HFFc6 (cell line): ENCODE measurements around the gene EFEMP2. TPM values are rescaled to one million over a fixed set of nuclear protein-coding genes. Genes with fewer than 3 reads are reported as not detected.
A peak's percentile ranks its signal among the peaks of the same experiment; 100 is the strongest.

ENCODE experiments used
- DNase-seq: peaks from one replicate; pipeline ENCODE4 v3.0.0-alpha.2; 2018
- H3K27ac Mint-ChIP-seq: 2 replicates; pipeline ENCODE4 v1.8.0; 2020; ENCODE audit warnings: mild to moderate bottlenecking, mixed read lengths
- H3K27me3 Mint-ChIP-seq: 2 replicates; pipeline ENCODE4 v1.8.0; 2021; ENCODE audit warnings: mild to moderate bottlenecking, moderate library complexity, mixed read lengths; ENCODE audit not compliant: insufficient read depth
- H3K36me3 Mint-ChIP-seq: 2 replicates; pipeline ENCODE4 v1.8.0; 2021; ENCODE audit warnings: low read depth, mixed read lengths
- H3K4me1 Mint-ChIP-seq: 2 replicates; pipeline ENCODE4 v1.8.0; 2020; ENCODE audit warnings: low read depth, mixed read lengths
- H3K4me3 Mint-ChIP-seq: 2 replicates; pipeline ENCODE4 v1.8.0; 2020; ENCODE audit warnings: mild to moderate bottlenecking, moderate library complexity, mixed read lengths
- H3K9me3 Mint-ChIP-seq: 2 replicates; pipeline ENCODE4 v1.8.0; 2020; ENCODE audit warnings: mild to moderate bottlenecking, mixed read lengths
- total RNA-seq, 6 experiments: library from RNA; stranded (reverse); fragmentation: NEBNext Ultra II Directional; extraction: Animal tissue kit (Norgen Biotek cat#: 25700); gene quantifications; 2 replicates in 1 of 6; 3 replicates in 5 of 6; pipeline ENCODE4 v1.2.3, GENCODE V29; 2021
- TF ChIP-seq, protein P1 (sequence below): fragments of 200-600 bp; sonication (generic); IDR thresholded peaks from 2 replicates; pipeline ENCODE4 v1.5.0; 2021; ENCODE audit warnings: antibody characterized with exemption, mild to moderate bottlenecking

EFEMP2 gene
- total RNA-seq, 6 experiments from 2014 or later = 318 to 359 (median 329) TPM

DNA sequence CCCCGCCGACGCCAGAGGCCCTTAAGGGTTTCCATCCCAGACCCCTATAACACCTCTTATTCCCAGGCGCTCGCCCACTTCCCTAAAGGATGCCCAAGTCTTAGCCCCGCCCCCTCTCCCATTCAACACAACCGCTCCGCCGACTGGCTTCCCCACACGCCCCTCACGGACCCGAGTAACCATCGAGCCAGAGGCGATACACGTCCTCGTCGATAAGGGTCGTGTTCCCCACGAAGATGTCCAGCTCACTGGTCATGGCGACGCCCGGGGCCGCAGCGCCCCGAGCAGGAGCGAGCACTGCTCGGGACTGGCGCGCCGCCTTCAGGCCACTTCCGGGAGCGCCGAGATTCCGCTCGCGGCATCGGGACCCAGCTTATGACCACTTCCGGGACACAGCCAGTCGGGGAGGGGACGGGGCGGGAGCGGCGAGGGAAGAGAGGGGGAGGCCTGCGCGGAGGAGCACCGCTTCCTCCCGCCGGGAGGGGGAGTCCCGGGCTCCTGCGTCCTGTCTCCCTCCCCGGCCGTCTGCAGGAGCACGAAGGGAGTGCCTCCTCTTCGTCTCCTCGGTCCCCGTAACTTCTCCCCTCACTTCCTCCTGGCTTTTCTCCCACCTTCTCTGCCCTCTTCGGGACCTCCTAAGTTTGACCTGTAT is 15.7 kb upstream of the EFEMP2 start, which contains the start of gene FIBP:
TSS of gene FIBP (minus strand) at position 309 of the 652 bp plus-strand sequence. CDS start at position 256, 53 bp downstream.
- Mint-ChIP-seq H3K27ac (peak within 1 kb of the TSS; percentile 95), H3K4me3 (peak within 1 kb of the TSS; percentile 97), H3K36me3 (peaks cover 32% of the 10 kb centered on the region), H3K4me1 (peaks cover 61% of the 10 kb centered on the region), H3K27me3 (peaks cover 65% of the 10 kb centered on the region), H3K9me3 (peaks cover 17% of the 10 kb centered on the region)
- peak; percentile 95 for DNase-seq
- TF ChIP-seq, protein P1, sequence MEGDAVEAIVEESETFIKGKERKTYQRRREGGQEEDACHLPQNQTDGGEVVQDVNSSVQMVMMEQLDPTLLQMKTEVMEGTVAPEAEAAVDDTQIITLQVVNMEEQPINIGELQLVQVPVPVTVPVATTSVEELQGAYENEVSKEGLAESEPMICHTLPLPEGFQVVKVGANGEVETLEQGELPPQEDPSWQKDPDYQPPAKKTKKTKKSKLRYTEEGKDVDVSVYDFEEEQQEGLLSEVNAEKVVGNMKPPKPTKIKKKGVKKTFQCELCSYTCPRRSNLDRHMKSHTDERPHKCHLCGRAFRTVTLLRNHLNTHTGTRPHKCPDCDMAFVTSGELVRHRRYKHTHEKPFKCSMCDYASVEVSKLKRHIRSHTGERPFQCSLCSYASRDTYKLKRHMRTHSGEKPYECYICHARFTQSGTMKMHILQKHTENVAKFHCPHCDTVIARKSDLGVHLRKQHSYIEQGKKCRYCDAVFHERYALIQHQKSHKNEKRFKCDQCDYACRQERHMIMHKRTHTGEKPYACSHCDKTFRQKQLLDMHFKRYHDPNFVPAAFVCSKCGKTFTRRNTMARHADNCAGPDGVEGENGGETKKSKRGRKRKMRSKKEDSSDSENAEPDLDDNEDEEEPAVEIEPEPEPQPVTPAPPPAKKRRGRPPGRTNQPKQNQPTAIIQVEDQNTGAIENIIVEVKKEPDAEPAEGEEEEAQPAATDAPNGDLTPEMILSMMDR = peak; percentile 89

GRCh38 chr11:65887723-65888162 is 15.1 kb upstream of the EFEMP2 start:
- DNase-seq = peak; percentile 74
- Mint-ChIP-seq H3K4me3 (peak overlapping the region; percentile 97), H3K27ac (peak overlapping the region; percentile 95), H3K4me1 (peaks cover 55% of the 10 kb centered on the region), H3K36me3 (peaks cover 29% of the 10 kb centered on the region), H3K27me3 (peaks cover 60% of the 10 kb centered on the region), H3K9me3 (peaks cover 17% of the 10 kb centered on the region)
- TF ChIP-seq, protein P1 = no peak

GRCh38 chr11:65886826-65887722 is 14.5 kb upstream of the EFEMP2 start:
- H3K27me3 Mint-ChIP-seq = peaks cover 54% of the 10 kb centered on the region
- TF ChIP-seq, protein P1 = no peak
- H3K36me3 Mint-ChIP-seq = peaks cover 22% of the 10 kb centered on the region
- H3K4me3 Mint-ChIP-seq = peak overlapping the region; percentile 97
- DNase-seq = no peak
- H3K4me1 Mint-ChIP-seq = peaks cover 49% of the 10 kb centered on the region
- peak overlapping the region; percentile 95 for H3K27ac Mint-ChIP-seq
- peaks cover 17% of the 10 kb centered on the region for H3K9me3 Mint-ChIP-seq

GRCh38 chr11:65885808-65886536 is 13.4 kb upstream of the EFEMP2 start:
- no peak for DNase-seq
- Mint-ChIP-seq H3K9me3 (peaks cover 17% of the 10 kb centered on the region), H3K27me3 (peaks cover 45% of the 10 kb centered on the region), H3K27ac (peak overlapping the region; percentile 95), H3K36me3 (peaks cover 21% of the 10 kb centered on the region), H3K4me3 (peak overlapping the region; percentile 97), H3K4me1 (peaks cover 55% of the 10 kb centered on the region)
- TF ChIP-seq, protein P1 = no peak; the same call in 1 of the 2 replicates

DNA sequence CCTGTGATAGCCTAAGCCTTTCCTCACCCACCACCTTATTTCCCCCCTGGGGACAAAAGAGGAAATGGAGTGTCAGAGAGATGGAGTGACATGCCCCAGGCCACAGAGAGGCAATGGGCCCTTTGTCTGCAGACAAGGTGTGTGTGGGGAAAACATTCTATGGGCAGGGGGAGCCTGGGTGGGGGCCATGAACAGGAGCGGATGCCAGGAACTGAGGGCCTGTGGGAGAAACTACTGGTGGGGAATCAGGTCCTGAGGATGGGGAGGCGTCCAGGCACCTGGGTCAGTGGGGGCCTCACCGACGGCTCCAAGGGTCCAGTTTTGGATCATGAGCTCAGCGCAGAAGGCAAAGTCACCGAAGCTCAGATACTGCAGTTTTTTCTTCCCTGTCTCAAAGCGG is 12.6 kb upstream of the EFEMP2 start:
- TF ChIP-seq, protein P1 = no peak
- Mint-ChIP-seq H3K9me3 (peaks cover 16% of the 10 kb centered on the region), H3K4me3 (no peak overlapping the region), H3K27ac (no peak overlapping the region), H3K36me3 (peaks cover 19% of the 10 kb centered on the region), H3K4me1 (peaks cover 58% of the 10 kb centered on the region), H3K27me3 (peaks cover 39% of the 10 kb centered on the region)
- no peak for DNase-seq
